Muscle of leg (tissue), 11 donors: ENCODE results near the gene APC2. TPM values are rescaled to one million over a fixed set of nuclear protein-coding genes. Genes with fewer than 3 reads are reported as not detected.
A peak's percentile ranks its signal among the peaks of the same experiment; 100 is the strongest.

Experiments used
- DNase-seq: peaks from one replicate; pipeline ENCODE4 v3.0.0; 2013
- H3K27ac ChIP-seq: one replicate; pipeline ENCODE4 v1.5.1; 2013; ENCODE audit warnings: mild to moderate bottlenecking, low read length, control low read depth
- H3K27me3 ChIP-seq: one replicate; pipeline ENCODE4 v1.6.1; 2013; ENCODE audit warnings: low read length; ENCODE audit not compliant: control insufficient read depth, insufficient read depth
- H3K36me3 ChIP-seq: one replicate; pipeline ENCODE4 v1.6.1; 2013; ENCODE audit warnings: low read length; ENCODE audit not compliant: control insufficient read depth, insufficient read depth
- H3K4me1 ChIP-seq: one replicate; pipeline ENCODE4 v1.6.1; 2013; ENCODE audit warnings: low read length; ENCODE audit not compliant: control insufficient read depth, insufficient read depth
- H3K4me3 ChIP-seq: one replicate; pipeline ENCODE4 v1.5.1; 2013; ENCODE audit warnings: low read length, control low read depth
- H3K9me3 ChIP-seq: replicated peaks from 2 replicates; pipeline ENCODE4 v1.6.1; 2013; ENCODE audit warnings: low read depth, low read length; ENCODE audit not compliant: control insufficient read depth
- WGBS: methylation state at CpG from one replicate; pipeline ENCODE4 v1.1.5; 2013; ENCODE audit warnings: missing lambda C conversion rate; ENCODE audit not compliant: insufficient coverage; 5-methylcytosine and 5-hydroxymethylcytosine counted together
- polyA plus RNA-seq, 8 donors: library from polyadenylated mRNA; unstranded; fragments of 120-200 nt; gene quantifications; one replicate each; pipeline versions ENCODE4 v1.2.1 to v1.2.3, GENCODE V29; 2013; ENCODE audit warnings: inconsistent platforms in 1 of 8, low replicate concordance in 1 of 8; ENCODE audit not compliant: insufficient read length in 8 of 8, insufficient read depth in 1 of 8
- total RNA-seq: library from RNA; stranded (reverse); fragments of 120-200 nt; gene quantifications from one replicate; pipeline ENCODE4 v1.2.4, GENCODE V29; 2013

Gene APC2
- total and polyA plus RNA-seq, 9 donors = 0.40 to 1.3 (median 1.1) TPM

- 82% methylated on average over 35 of the region's 45 CpGs for WGBS
- H3K27ac ChIP-seq = no peak overlapping the region
- H3K36me3 ChIP-seq = peaks cover 6% of the 10 kb centered on the region
- H3K9me3 ChIP-seq = peaks cover 4% of the 10 kb centered on the region
- H3K4me1 ChIP-seq = peaks cover 28% of the 10 kb centered on the region
- no peak for DNase-seq
- H3K27me3 ChIP-seq = peaks cover 46% of the 10 kb centered on the region
- no peak overlapping the region for H3K4me3 ChIP-seq
Observed at GRCh38 chr19:1505991-1506881, 56.3 kb downstream of the APC2 start.

GRCh38 chr19:1507192-1507660 is 57.3 kb downstream of the APC2 start:
- Histone ChIP-seq H3K4me3 (no peak overlapping the region), H3K4me1 (peaks cover 35% of the 10 kb centered on the region), H3K9me3 (peaks cover 4% of the 10 kb centered on the region), H3K27ac (peak overlapping the region; percentile 87), H3K36me3 (peaks cover 6% of the 10 kb centered on the region), H3K27me3 (peaks cover 49% of the 10 kb centered on the region)
- DNase-seq = no peak
- WGBS = 51% methylated on average over 17 of the region's 23 CpGs

- peaks cover 4% of the 10 kb centered on the region for H3K9me3 ChIP-seq
- under 1% methylated on average over 37 of the region's 46 CpGs for WGBS
- peaks cover 37% of the 10 kb centered on the region for H3K4me1 ChIP-seq
Observed at GRCh38 chr19:1507763-1508506, 58.0 kb downstream of the APC2 start.

GRCh38 chr19:1508507-1508856 is 58.6 kb downstream of the APC2 start:
- peaks cover 32% of the 10 kb centered on the region for H3K4me1 ChIP-seq
- DNase-seq = no peak
- peaks cover 6% of the 10 kb centered on the region for H3K36me3 ChIP-seq
- H3K4me3 ChIP-seq = peak overlapping the region; percentile 10
- peaks cover 45% of the 10 kb centered on the region for H3K27me3 ChIP-seq
- no peak overlapping the region for H3K27ac ChIP-seq
- peaks cover 4% of the 10 kb centered on the region for H3K9me3 ChIP-seq
- WGBS = 0% methylated on average over 1 of the region's 12 CpGs

More at GRCh38 chr19:1507763-1508506, 58.0 kb downstream of the APC2 start:
- H3K36me3 ChIP-seq = peaks cover 6% of the 10 kb centered on the region
- DNase-seq = peak; percentile 98
- peaks cover 48% of the 10 kb centered on the region for H3K27me3 ChIP-seq
- peak overlapping the region; percentile 87 for H3K27ac ChIP-seq
- peak overlapping the region; percentile 44 for H3K4me3 ChIP-seq

GRCh38 chr19:1509602-1510441 is 59.9 kb downstream of the APC2 start:
- 77% methylated on average over 7 of the region's 11 CpGs for WGBS
- peaks cover 6% of the 10 kb centered on the region for H3K36me3 ChIP-seq
- no peak overlapping the region for H3K27ac ChIP-seq
- peaks cover 4% of the 10 kb centered on the region for H3K9me3 ChIP-seq
- H3K4me3 ChIP-seq = no peak overlapping the region
- peaks cover 32% of the 10 kb centered on the region for H3K4me1 ChIP-seq
- no peak for DNase-seq
- peaks cover 45% of the 10 kb centered on the region for H3K27me3 ChIP-seq

GRCh38 chr19:1510442-1510806 is 60.5 kb downstream of the APC2 start:
- H3K9me3 ChIP-seq = peaks cover 4% of the 10 kb centered on the region
- H3K27me3 ChIP-seq = peaks cover 48% of the 10 kb centered on the region
- peaks cover 6% of the 10 kb centered on the region for H3K36me3 ChIP-seq
- no peak overlapping the region for H3K4me3 ChIP-seq
- no peak overlapping the region for H3K27ac ChIP-seq
- DNase-seq = no peak
- peaks cover 32% of the 10 kb centered on the region for H3K4me1 ChIP-seq
- WGBS = 9% methylated on average over 17 of the region's 25 CpGs

- Histone ChIP-seq H3K27me3 (peaks cover 45% of the 10 kb centered on the region), H3K4me3 (no peak overlapping the region), H3K27ac (no peak overlapping the region), H3K9me3 (peaks cover 4% of the 10 kb centered on the region), H3K36me3 (peaks cover 4% of the 10 kb centered on the region), H3K4me1 (peaks cover 32% of the 10 kb centered on the region)
- WGBS = 20% methylated on average over 2 of the region's 9 CpGs
- no peak for DNase-seq
Observed at GRCh38 chr19:1510807-1511206, 60.9 kb downstream of the APC2 start.

- H3K27ac ChIP-seq = no peak overlapping the region
- no peak for DNase-seq
- peaks cover 32% of the 10 kb centered on the region for H3K4me1 ChIP-seq
- H3K27me3 ChIP-seq = peaks cover 43% of the 10 kb centered on the region
- peaks cover 4% of the 10 kb centered on the region for H3K9me3 ChIP-seq
- H3K4me3 ChIP-seq = no peak overlapping the region
- no peaks in the 10 kb centered on the region for H3K36me3 ChIP-seq
- WGBS = 68% methylated on average over 8 of the region's 22 CpGs
Observed at GRCh38 chr19:1511318-1512317, 61.7 kb downstream of the APC2 start.
